Peyer's patch (tissue), 4 donors: Measurements from ENCODE around the gene SLC9A3.

Experiments used
- POLR2A ChIP-seq, 2 donors: fragments of 450-650 bp; IDR thresholded peaks; one replicate each; pipeline ENCODE4 v1.5.1; 2017; ENCODE audit warnings: antibody characterized with exemption in 2 of 2, mild to moderate bottlenecking in 2 of 2, moderate library complexity in 2 of 2
- TF ChIP-seq, protein P1 (sequence below), 6 experiments: fragments of 450-650 bp in 4 of 6; fragments of 200-600 bp in 2 of 6; sonication (generic) in 1 of 6; IDR thresholded peaks; one replicate each; pipeline ENCODE4 v1.5.1; 2017 to 2019; ENCODE audit warnings: antibody characterized with exemption in 6 of 6, mild to moderate bottlenecking in 3 of 6, moderate library complexity in 1 of 6

- TF ChIP-seq, protein P1, sequence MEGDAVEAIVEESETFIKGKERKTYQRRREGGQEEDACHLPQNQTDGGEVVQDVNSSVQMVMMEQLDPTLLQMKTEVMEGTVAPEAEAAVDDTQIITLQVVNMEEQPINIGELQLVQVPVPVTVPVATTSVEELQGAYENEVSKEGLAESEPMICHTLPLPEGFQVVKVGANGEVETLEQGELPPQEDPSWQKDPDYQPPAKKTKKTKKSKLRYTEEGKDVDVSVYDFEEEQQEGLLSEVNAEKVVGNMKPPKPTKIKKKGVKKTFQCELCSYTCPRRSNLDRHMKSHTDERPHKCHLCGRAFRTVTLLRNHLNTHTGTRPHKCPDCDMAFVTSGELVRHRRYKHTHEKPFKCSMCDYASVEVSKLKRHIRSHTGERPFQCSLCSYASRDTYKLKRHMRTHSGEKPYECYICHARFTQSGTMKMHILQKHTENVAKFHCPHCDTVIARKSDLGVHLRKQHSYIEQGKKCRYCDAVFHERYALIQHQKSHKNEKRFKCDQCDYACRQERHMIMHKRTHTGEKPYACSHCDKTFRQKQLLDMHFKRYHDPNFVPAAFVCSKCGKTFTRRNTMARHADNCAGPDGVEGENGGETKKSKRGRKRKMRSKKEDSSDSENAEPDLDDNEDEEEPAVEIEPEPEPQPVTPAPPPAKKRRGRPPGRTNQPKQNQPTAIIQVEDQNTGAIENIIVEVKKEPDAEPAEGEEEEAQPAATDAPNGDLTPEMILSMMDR (IDR thresholded peaks at IDR 0.05), result no peak
- peak in 1 of 2 donors; percentile 6 for TF ChIP-seq POLR2A (IDR thresholded peaks at IDR 0.05)
Observed at GRCh38 chr5:443239-444151, 80.8 kb downstream of the SLC9A3 start.
